Keratinocyte (primary cell): Measurements from ENCODE around the gene SLC25A40. TPM values are rescaled to one million over a fixed set of nuclear protein-coding genes. Genes with fewer than 3 reads are reported as not detected.

ENCODE experiments used
- DNase-seq: peaks from one replicate; pipeline ENCODE4 v3.0.0-alpha.2; 2011; ENCODE audit warnings: low read depth, missing footprints, low spot score
- FAIRE-seq: peaks from 2 replicates; lab custom pipeline; 2011; peaks lifted over from hg19 to GRCh38; lab: Jason Lieb, UNC
- H2AFZ ChIP-seq: 2 replicates; pipeline ENCODE4 v1.6.0; 2012; ENCODE audit warnings: low read length, control low read depth, inconsistent platforms; ENCODE audit not compliant: control insufficient read depth
- H3K27ac ChIP-seq: 2 replicates; pipeline ENCODE4 v1.5.1; 2011; ENCODE audit warnings: low read length; ENCODE audit not compliant: control insufficient read depth, insufficient read depth
- H3K27me3 ChIP-seq: 3 replicates; pipeline ENCODE4 v1.6.0; 2011; ENCODE audit warnings: low read length; ENCODE audit not compliant: control insufficient read depth, insufficient read depth; ENCODE audit errors: extremely low read depth
- H3K36me3 ChIP-seq, 2 experiments: 2 replicates in 1 of 2; 3 replicates in 1 of 2; pipeline ENCODE4 v1.5.1; 2011; ENCODE audit warnings: low read length in 2 of 2, mild to moderate bottlenecking in 1 of 2; ENCODE audit not compliant: control insufficient read depth in 2 of 2, insufficient read depth in 2 of 2; ENCODE audit errors: extremely low read depth in 1 of 2
- H3K4me1 ChIP-seq: 3 replicates; pipeline ENCODE4 v1.5.1; 2011; ENCODE audit warnings: low read length; ENCODE audit not compliant: control insufficient read depth, insufficient read depth; ENCODE audit errors: extremely low read depth
- H3K4me2 ChIP-seq: 3 replicates; pipeline ENCODE4 v1.6.0; 2011; ENCODE audit warnings: low read depth, low read length; ENCODE audit not compliant: control insufficient read depth, insufficient read depth; ENCODE audit errors: extremely low read depth
- H3K4me3 ChIP-seq, 3 experiments: fragments of 200-600 bp in 1 of 3; sonication (generic) in 1 of 3; 2 replicates in 2 of 3; 3 replicates in 1 of 3; pipeline ENCODE4 v1.5.1; 2011 to 2016; ENCODE audit warnings: low read length in 3 of 3, mild to moderate bottlenecking in 3 of 3, control low read depth in 2 of 3, inconsistent platforms in 1 of 3, low read depth in 1 of 3, mixed read lengths in 1 of 3, mixed run types in 1 of 3, moderate library complexity in 1 of 3; ENCODE audit not compliant: control insufficient read depth in 2 of 3, insufficient read depth in 2 of 3; ENCODE audit errors: extremely low read depth in 1 of 3
- H3K79me2 ChIP-seq: 2 replicates; pipeline ENCODE4 v1.6.0; 2012; ENCODE audit warnings: low read length; ENCODE audit not compliant: control insufficient read depth, insufficient read depth
- H3K9ac ChIP-seq: 3 replicates; pipeline ENCODE4 v1.6.0; 2011; ENCODE audit warnings: low read length; ENCODE audit not compliant: control insufficient read depth, insufficient read depth; ENCODE audit errors: extremely low read depth
- H3K9me1 ChIP-seq: 3 replicates; pipeline ENCODE4 v1.6.0; 2011; ENCODE audit warnings: low read length; ENCODE audit not compliant: control insufficient read depth, insufficient read depth; ENCODE audit errors: extremely low read depth
- H3K9me3 ChIP-seq: 2 replicates; pipeline ENCODE4 v1.5.1; 2012; ENCODE audit warnings: low read depth, low read length; ENCODE audit not compliant: control insufficient read depth
- H4K20me1 ChIP-seq: 3 replicates; pipeline ENCODE4 v1.6.0; 2011; ENCODE audit warnings: low read length; ENCODE audit not compliant: control insufficient read depth, insufficient read depth; ENCODE audit errors: extremely low read depth
- CTCF ChIP-seq, 3 experiments: IDR thresholded peaks in 1 of 3; conservative IDR thresholded peaks in 1 of 3; optimal IDR thresholded peaks in 1 of 3; 2 replicates in 2 of 3; 3 replicates in 1 of 3; pipeline versions ENCODE3 to v1.5.1; 2011; ENCODE audit warnings: low read length in 3 of 3, mild to moderate bottlenecking in 3 of 3, moderate library complexity in 2 of 3, control low read depth in 1 of 3, inconsistent platforms in 1 of 3; ENCODE audit not compliant: insufficient read depth in 2 of 3; ENCODE audit errors: extremely low read depth in 1 of 3
- EZH2 ChIP-seq: IDR thresholded peaks from one replicate; pipeline ENCODE4 v1.6.1; 2012; ENCODE audit warnings: inconsistent platforms, mild to moderate bottlenecking, low read length, moderate library complexity
- dilution Hi-C: fragments of 300-500 bp; cut with MboI; formaldehyde crosslinking; loops from one replicate; pipeline ENCODE4 v1.7.0; 2020; ENCODE audit warnings: low sequenced_read_pairs; ENCODE audit not compliant: extremely low pct_ligation_motif_present
- polyA plus RNA-seq, 5 experiments: library from polyadenylated mRNA; depleted of rRNA in 3 of 5; stranded (reverse) in 3 of 5; stranded (forward) in 1 of 5; unstranded in 1 of 5; fragments of >200 nt; gene quantifications; 1 replicate in 1 of 5; 2 replicates in 3 of 5; 3 replicates in 1 of 5; pipeline versions ENCODE4 v1.2.1 to v1.2.3, GENCODE V29; 2011 to 2012; ENCODE audit warnings: missing spikeins in 2 of 5, low read depth in 1 of 5, low replicate concordance in 1 of 5

SLC25A40 gene
- polyA plus RNA-seq, 1 donor (not counting 4 experiments of a cell fraction or from before 2014, with no cell fraction given): 8.3 TPM

- FAIRE-seq: no peak
Measured at GRCh38 chr7:87810726-87811125, 65.4 kb downstream of the SLC25A40 start.

GRCh38 chr7:87810130-87810529 is 66.0 kb downstream of the SLC25A40 start:
- dilution Hi-C loops: no loop called here
- Histone ChIP-seq H3K27me3 (no peaks in the 10 kb centered on the region), H3K9me1 (no peaks in the 10 kb centered on the region), H2AFZ (peak overlapping the region; percentile 30), H3K4me2 (no peak overlapping the region), H3K27ac (no peak overlapping the region), H3K9me3 (no peaks in the 10 kb centered on the region), H3K4me1 (no peaks in the 10 kb centered on the region), H3K4me3 (no peak overlapping the region), H3K36me3 (no peaks in the 10 kb centered on the region), H3K9ac (no peak overlapping the region), H4K20me1 (no peaks in the 10 kb centered on the region), H3K79me2 (no peaks in the 10 kb centered on the region)
- DNase-seq (no peak), FAIRE-seq (no peak)
- no peak for TF ChIP-seq EZH2
- TF ChIP-seq CTCF (optimal IDR thresholded peaks at IDR 0.05 in 1 of 3, IDR thresholded peaks at IDR 0.05 in 1 of 3, conservative IDR thresholded peaks at IDR 0.05 in 1 of 3; ENCODE audit: extremely low read depth in 1 of 3, insufficient read depth in 2 of 3, low read length in 3 of 3): no peak

More at GRCh38 chr7:87810726-87811125, 65.4 kb downstream of the SLC25A40 start:
- no peak overlapping the region for H3K9ac ChIP-seq
- no peak for DNase-seq
- no peak overlapping the region for H3K27ac ChIP-seq
- no peaks in the 10 kb centered on the region for H3K79me2 ChIP-seq
- TF ChIP-seq EZH2 (no peak), CTCF (optimal IDR thresholded peaks at IDR 0.05 in 1 of 3, IDR thresholded peaks at IDR 0.05 in 1 of 3, conservative IDR thresholded peaks at IDR 0.05 in 1 of 3; ENCODE audit: extremely low read depth in 1 of 3, insufficient read depth in 2 of 3, low read length in 3 of 3) (no peak)
- no peak overlapping the region for H2AFZ ChIP-seq
- H3K9me1 ChIP-seq: no peaks in the 10 kb centered on the region
- dilution Hi-C loops: no loop called here
- H3K36me3 ChIP-seq: no peaks in the 10 kb centered on the region
- no peaks in the 10 kb centered on the region for H3K9me3 ChIP-seq
- H3K4me2 ChIP-seq: no peak overlapping the region
- no peaks in the 10 kb centered on the region for H3K27me3 ChIP-seq
- no peak overlapping the region for H3K4me3 ChIP-seq
- H3K4me1 ChIP-seq: no peaks in the 10 kb centered on the region
- no peaks in the 10 kb centered on the region for H4K20me1 ChIP-seq
